HEK293T (cell line): Measurements from ENCODE around the gene DYDC2.

ENCODE experiments used
- CTCF ChIA-PET: fragments of 350-600 bp; formaldehyde crosslinking; extraction: SDS; loops from one replicate; lab custom pipeline; 2021; ENCODE audit warnings: antibody characterized with exemption, inconsistent platforms; lab: Yijun Ruan, JAX
- POLR2A ChIA-PET: fragments of 350-600 bp; formaldehyde crosslinking; extraction: SDS; loops from one replicate; lab custom pipeline; 2020; ENCODE audit warnings: antibody characterized with exemption, inconsistent platforms; lab: Yijun Ruan, JAX
- DNase-seq: peaks from one replicate; pipeline ENCODE4 v3.0.0; 2012; ENCODE audit warnings: mixed read lengths; ENCODE audit errors: extremely low spot score
- ARNT ChIP-seq: fragments of 450-650 bp; IDR thresholded peaks from 2 replicates; pipeline ENCODE4 v1.6.1; 2017; ENCODE audit warnings: mild to moderate bottlenecking
- BHLHE40 ChIP-seq: fragments of 450-650 bp; IDR thresholded peaks from 2 replicates; pipeline ENCODE4 v1.6.1; 2016; ENCODE audit warnings: mild to moderate bottlenecking, moderate library complexity, borderline replicate concordance
- CTBP1 ChIP-seq: fragments of 450-650 bp; IDR thresholded peaks from 2 replicates; pipeline ENCODE4 v1.6.1; 2016; ENCODE audit warnings: borderline replicate concordance
- ELF4 ChIP-seq: fragments of 450-650 bp; IDR thresholded peaks from 2 replicates; pipeline ENCODE4 v1.6.1; 2017; ENCODE audit warnings: antibody characterized with exemption
- FOXA1 ChIP-seq: fragments of 450-650 bp; IDR thresholded peaks from 2 replicates; pipeline ENCODE4 v1.6.1; 2016; ENCODE audit warnings: mild to moderate bottlenecking
- FOXK2 ChIP-seq: fragments of 450-650 bp; IDR thresholded peaks from 2 replicates; pipeline ENCODE4 v1.6.1; 2016; ENCODE audit warnings: mild to moderate bottlenecking
- FOXM1 ChIP-seq: fragments of 450-650 bp; IDR thresholded peaks from 2 replicates; pipeline ENCODE4 v1.6.1; 2017; ENCODE audit warnings: mild to moderate bottlenecking, borderline replicate concordance
- HDGF ChIP-seq: fragments of 450-650 bp; IDR thresholded peaks from 2 replicates; pipeline ENCODE4 v1.6.1; 2017; ENCODE audit warnings: antibody characterized with exemption, borderline replicate concordance
- L3MBTL2 ChIP-seq: fragments of 450-650 bp; conservative IDR thresholded peaks from 2 replicates; pipeline ENCODE4 v1.6.1; 2016; ENCODE audit warnings: mild to moderate bottlenecking
- LEF1 ChIP-seq: fragments of 450-650 bp; IDR thresholded peaks from 2 replicates; pipeline ENCODE4 v1.6.1; 2017; ENCODE audit warnings: mild to moderate bottlenecking, borderline replicate concordance
- NFRKB ChIP-seq: fragments of 450-650 bp; IDR thresholded peaks from 2 replicates; pipeline ENCODE4 v1.6.1; 2016; ENCODE audit warnings: mild to moderate bottlenecking, moderate library complexity
- SP1 ChIP-seq: fragments of 450-650 bp; IDR thresholded peaks from 2 replicates; pipeline ENCODE4 v1.6.1; 2017
- SUZ12 ChIP-seq: fragments of 450-650 bp; IDR thresholded peaks from 2 replicates; pipeline ENCODE4 v1.6.1; 2016; ENCODE audit warnings: mild to moderate bottlenecking
- TARDBP ChIP-seq: fragments of 450-650 bp; IDR thresholded peaks from 2 replicates; pipeline ENCODE4 v1.6.1; 2016
- ZNF384 ChIP-seq: fragments of 450-650 bp; IDR thresholded peaks from 2 replicates; pipeline ENCODE4 v1.6.1; 2016
- TF ChIP-seq, protein P1 (sequence below): fragments of 450-650 bp; IDR thresholded peaks from 2 replicates; pipeline ENCODE4 v1.6.1; 2016

DYDC2 gene

GRCh38 chr10:80407812-80408241 lies 51.2 kb downstream of the DYDC2 start:
- CTCF ChIA-PET: interaction anchor here (0.5 to 1.0 kb wide), 5 partner anchors 23 to 98 kb away, joined by 3 to 5 read pairs (median 4); no protein-coding TSS in a partner anchor
- DNase-seq: no peak
- TF ChIP-seq SP1 (no peak), L3MBTL2 (no peak), CTBP1 (no peak), FOXA1 (no peak), SUZ12 (no peak), ZNF384 (no peak), ELF4 (no peak), FOXK2 (no peak), ARNT (no peak), FOXM1 (no peak), BHLHE40 (no peak), NFRKB (no peak), TARDBP (no peak)
- TF ChIP-seq, protein P1, sequence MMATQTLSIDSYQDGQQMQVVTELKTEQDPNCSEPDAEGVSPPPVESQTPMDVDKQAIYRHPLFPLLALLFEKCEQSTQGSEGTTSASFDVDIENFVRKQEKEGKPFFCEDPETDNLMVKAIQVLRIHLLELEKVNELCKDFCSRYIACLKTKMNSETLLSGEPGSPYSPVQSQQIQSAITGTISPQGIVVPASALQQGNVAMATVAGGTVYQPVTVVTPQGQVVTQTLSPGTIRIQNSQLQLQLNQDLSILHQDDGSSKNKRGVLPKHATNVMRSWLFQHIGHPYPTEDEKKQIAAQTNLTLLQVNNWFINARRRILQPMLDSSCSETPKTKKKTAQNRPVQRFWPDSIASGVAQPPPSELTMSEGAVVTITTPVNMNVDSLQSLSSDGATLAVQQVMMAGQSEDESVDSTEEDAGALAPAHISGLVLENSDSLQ: no peak
- POLR2A ChIA-PET: interaction anchor here (0.6 to 1.4 kb wide), 17 partner anchors 9 to 98 kb away, joined by 3 to 11 read pairs (median 4); no protein-coding TSS in a partner anchor

DNA sequence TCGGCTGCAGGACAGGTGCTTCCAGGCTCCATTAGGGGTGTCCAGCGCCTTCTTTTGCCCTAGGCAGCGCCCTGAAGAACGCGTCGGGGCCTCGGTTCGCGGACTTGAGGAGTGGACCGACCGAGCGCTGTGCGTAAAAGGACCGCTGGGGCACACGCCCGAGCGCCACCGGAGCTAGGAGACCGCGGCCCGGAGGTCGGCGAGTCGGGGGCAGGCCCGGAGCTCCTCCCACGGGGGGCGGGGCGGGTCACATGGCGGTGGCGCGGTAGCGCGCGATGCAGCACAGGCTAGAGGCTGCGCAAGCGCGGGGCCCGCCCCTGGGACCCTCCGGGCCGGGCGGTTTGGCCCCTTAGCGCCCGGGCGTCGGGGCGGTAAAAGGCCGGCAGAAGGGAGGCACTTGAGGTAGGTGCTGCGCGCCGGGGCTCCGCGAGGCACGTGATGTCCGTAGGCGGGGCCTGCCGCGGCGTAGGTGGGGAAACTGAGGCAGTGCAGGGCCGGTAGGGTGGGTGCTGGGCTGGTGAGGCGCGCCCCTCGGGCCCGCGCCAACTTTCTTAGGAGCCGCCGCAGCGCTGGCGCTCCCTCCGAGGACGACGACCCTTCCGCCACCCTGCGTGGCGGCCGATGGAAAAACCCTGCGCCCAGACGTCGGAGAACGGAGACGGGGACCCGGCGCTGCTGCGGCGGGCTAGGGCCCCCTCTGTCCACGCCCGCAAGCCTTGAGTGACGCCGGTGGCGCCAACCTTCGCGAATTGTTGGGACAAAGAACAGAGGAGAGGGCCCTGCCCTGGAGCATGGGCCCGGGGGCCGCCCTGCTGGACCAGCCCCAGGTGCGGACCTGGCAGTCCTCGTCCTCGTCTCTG lies 51.9 kb downstream of the DYDC2 start, which contains the start of gene PRXL2A:
Gene PRXL2A, plus strand, starts transcription at position 310 of the 860 bp plus-strand sequence. CDS start 11,917 bp downstream, outside the sequence.
- CTCF ChIA-PET: interaction anchor here (0.5 to 1.0 kb wide), 5 partner anchors 22 to 97 kb away, joined by 3 to 5 read pairs (median 4); no protein-coding TSS in a partner anchor
- peak; percentile 81 for DNase-seq
- POLR2A ChIA-PET: interaction anchor here (0.6 to 1.4 kb wide), 17 partner anchors 8 to 97 kb away, joined by 3 to 11 read pairs (median 4); no protein-coding TSS in a partner anchor
- TF ChIP-seq L3MBTL2 (peak; percentile 45; the same call in 1 of the 2 replicates), NFRKB (no peak)

DNA sequence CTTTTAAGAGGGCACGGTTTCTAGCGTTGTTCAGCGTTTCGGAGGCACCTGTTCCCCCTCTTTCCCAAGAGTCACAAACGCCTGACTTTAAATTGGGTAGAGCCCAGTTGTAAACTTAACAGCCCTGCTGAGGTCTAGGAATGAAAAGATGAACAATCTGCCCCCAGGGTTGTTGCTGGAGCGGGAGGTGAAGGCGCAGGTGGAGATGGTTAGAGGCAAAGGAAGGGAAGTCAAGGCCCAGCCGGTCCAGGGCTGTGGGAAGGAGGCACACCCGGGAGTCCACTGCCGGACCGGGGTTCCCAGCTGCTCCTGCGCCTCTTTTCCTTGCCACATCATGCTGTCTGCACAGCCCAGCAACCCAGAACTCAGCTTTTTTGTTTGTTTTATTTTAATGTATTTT lies 52.5 kb downstream of the DYDC2 start:
- no peak for TF ChIP-seq TARDBP
- ChIA-PET POLR2A (no interaction called here), CTCF (no interaction called here)
- DNase-seq: no peak

GRCh38 chr10:80410122-80410521 lies 53.5 kb downstream of the DYDC2 start:
- ChIA-PET POLR2A (no interaction called here), CTCF (no interaction called here)
- no peak for DNase-seq
- TF ChIP-seq BHLHE40 (no peak), ELF4 (no peak), NFRKB (no peak), SUZ12 (no peak), ZNF384 (no peak), LEF1 (no peak), FOXA1 (no peak), FOXM1 (no peak), SP1 (no peak), FOXK2 (no peak), TARDBP (no peak), HDGF (no peak), L3MBTL2 (no peak), CTBP1 (no peak), ARNT (no peak)
- TF ChIP-seq, protein P1: no peak

DNA sequence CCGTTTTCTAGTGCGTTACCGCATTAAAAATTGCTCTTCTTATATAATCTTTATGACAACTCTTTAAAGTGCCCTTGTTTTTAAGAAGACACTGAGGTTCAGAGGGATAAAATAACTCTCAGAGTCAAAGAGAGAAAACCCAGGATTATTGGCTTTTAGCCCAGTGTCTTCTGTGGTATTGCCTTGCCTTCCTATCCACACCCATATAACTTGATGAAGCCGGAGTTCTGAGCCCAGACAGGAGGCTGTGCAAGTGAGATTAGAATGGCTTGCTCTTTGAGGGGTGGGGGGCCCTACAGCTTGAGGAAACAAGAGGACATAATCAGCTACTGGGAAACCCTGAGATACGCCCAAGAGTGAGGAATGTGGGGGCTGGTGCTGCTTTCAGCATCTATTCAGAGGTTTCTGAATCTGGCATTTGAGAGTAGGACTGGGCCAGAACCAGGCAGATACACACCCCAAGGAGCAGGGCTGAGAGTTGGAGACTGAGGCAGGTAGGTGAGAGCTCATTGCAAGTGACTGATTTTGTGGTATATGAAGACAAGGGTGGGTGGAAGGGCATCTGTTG lies 54.1 kb downstream of the DYDC2 start:
- TF ChIP-seq L3MBTL2 (no peak), NFRKB (no peak), ELF4 (no peak), ZNF384 (no peak), FOXM1 (no peak)
- TF ChIP-seq, protein P1: no peak
- POLR2A ChIA-PET: no interaction called here
- CTCF ChIA-PET: no interaction called here
- DNase-seq: no peak

DNA sequence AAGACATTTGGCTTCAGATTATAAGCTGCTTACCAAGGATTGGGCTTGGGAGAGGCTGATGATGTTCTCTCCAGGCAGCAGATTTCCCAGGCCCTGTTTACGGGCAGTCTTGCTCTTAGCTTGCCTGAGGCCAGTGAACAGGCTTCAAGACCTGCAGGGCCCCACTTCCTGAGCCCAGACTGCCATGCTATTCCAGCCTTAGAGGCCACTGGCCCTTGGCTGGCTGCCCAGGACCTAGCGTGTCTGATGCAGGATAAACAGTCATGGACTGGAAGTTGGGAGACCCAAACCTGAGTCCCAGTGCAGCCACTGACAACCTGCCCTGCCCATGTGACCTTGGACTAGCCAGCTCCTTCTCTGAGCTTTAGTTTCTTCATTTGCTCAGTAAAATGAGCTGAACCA lies 54.7 kb downstream of the DYDC2 start:
- CTCF ChIA-PET: no interaction called here
- POLR2A ChIA-PET: no interaction called here
- TF ChIP-seq ARNT (no peak), SUZ12 (no peak), CTBP1 (no peak), FOXA1 (no peak), LEF1 (no peak), ELF4 (no peak), FOXM1 (no peak), FOXK2 (no peak), L3MBTL2 (no peak), ZNF384 (no peak)
- TF ChIP-seq, protein P1: no peak

More for the DNA sequence above, 54.7 kb downstream of the DYDC2 start:
- no peak for DNase-seq
